NCI-H345 treated with DMSO at 0.1 percent for 48 hours (cell line): ENCODE results near the gene ARID3C.

Experiments
- DNase-seq: peaks from one replicate; lab custom pipeline; 2025; ENCODE audit not compliant: unreplicated experiment; lab: John Stamatoyannopoulos, UW

The ARID3C gene

DNA sequence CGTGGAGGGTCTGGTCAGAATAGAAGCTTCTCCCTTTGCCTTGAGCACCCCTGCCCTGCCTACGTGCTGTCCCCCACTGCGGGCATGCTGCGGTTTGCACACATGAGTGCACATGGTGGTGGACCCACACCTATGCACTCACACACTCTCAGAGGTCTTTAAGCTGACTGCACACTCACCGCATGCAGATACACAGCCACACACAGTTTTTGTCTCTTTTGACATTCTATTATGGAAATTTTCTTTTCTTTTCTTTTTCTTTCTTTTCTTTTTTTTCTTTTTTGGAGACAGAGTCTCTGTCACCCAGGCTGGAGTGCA, 584 bp upstream of the ARID3C start:
- no peak for DNase-seq

DNA sequence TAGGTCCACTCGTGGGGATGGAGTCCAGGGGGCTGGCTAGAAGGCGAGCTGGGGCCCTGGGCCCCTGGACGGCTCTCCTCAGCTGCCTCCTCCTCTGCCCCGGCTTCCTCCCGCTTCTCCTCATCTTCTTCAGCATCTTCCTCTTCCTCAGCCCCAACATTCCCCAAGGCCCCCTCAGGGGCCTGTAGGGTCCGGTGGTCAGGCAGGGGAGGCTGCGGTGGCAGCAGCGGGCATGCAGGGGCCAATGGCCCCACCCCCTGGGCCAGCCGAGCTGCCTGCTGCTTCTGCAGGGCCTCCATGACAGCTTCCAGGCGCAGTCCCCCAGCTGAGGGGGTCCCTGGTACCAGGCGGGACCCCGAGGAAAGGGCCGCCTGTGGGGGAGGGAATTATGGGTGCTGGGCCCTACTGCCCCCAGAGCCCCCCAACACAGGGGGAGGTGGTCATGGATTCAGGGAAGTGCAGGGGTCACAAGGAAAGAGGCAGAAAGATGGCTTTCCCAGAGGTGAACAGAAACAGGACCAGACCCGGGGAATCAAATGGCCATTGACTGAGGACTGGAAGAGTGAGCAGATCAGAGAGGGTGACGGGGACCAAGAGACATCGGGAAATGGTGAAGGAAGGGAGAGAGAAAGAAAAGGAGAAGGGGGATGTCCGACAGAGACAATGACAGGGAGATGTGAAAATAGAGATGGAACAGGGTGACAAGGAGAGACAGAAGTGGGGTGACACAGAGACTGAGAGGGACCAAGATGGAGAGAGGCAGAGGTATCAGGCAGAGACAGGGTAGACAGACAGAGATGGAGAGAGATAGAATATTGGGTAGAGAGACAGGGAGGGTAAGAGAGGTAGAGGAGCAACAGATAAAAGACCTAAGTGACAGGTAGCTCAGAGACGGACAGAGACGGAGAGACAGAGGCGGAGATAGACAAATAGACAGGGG, 880 bp downstream of the ARID3C start:
- no peak for DNase-seq

DNA sequence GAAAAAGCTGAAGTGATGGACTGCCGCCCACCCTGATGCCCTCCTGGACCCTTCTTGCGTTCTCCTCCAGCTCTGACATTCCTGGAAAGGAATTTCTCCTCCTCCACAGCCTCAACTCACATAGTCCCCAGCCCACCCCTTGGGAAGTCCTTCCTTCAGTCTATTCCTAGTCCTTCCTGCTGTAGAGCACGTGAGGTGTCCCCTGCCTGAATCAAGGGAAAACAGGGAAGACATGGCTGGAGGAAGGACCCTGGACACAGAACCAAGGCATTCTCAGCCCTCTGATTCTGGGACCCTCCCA, 3.7 kb downstream of the ARID3C start:
- no peak for DNase-seq

DNA sequence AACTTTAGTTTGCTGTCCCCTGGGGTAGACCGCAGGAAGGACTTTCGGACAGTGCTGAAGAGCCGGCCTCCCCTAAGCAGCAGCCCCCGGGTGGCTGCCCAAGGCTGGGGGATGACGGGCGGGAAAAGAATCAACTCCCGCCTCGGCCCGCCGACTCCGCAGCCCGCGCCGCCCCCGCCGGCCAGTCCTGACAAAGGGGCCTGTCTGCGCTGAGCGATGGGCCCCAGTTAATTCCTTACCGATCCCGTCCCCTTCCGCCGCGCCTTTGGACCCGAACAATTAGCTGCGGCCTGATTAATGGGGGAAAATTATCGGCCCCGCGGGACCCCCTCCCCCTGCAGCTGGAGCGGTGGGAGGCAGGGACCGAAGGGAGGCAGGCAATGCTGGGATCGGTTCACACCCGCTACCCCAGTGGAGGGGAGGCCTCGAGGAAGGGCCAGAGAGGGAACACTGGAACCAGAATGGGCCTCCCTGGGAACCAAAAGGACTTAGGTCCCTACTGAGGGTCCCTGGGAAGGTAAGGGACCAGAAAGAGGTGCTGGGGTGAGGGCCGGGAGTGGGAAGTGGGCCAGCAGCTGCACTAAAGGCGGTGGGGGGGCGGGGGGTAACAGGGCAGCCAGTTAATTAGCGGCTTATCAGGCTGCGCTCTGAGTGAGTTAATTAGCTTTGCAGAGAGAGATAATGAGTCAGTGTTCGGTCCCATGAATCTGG, 4.2 kb downstream of the ARID3C start:
- no peak for DNase-seq

DNA sequence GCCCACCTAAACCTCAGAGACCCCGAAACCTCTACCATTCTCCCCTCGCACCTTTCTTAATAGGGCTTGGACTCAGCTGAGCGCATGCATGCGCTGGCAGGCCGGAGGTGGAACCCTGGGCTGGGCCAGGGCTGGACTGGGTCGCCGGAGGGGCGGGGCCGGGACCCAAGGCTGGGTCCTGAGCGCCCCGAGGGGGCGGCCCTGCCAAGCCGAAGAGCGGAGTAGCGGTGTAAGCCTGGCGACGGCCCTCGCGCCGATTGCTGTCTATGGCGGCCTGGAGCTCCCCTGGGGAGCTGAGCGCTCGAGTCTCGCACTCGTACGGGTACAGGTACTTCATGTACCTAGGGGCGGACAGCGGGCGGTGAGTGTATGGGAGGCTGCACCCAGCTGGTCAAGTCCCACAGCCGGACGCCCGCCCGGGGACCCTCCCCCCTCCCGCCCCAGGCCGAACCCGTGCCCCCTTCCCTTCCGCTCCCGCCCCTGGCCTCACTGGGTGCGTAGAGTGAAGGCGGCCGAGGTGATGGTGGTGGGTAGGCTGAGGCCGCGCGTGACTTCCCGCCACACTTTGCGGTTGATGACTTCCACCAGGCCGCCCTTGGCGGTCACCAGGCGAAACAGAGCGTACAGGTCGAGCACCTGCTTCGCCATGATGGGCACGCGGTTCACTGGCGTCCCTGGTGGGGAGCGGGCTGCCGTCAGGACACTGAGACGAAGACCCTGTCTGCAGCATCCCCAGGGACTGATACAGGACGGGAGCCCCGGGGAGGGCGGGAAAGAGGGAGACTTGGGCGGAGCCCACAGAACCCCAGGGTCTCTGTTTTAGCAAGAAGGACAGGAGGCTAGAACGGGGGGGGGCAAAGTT, 5.3 kb downstream of the ARID3C start:
- no peak for DNase-seq

DNA sequence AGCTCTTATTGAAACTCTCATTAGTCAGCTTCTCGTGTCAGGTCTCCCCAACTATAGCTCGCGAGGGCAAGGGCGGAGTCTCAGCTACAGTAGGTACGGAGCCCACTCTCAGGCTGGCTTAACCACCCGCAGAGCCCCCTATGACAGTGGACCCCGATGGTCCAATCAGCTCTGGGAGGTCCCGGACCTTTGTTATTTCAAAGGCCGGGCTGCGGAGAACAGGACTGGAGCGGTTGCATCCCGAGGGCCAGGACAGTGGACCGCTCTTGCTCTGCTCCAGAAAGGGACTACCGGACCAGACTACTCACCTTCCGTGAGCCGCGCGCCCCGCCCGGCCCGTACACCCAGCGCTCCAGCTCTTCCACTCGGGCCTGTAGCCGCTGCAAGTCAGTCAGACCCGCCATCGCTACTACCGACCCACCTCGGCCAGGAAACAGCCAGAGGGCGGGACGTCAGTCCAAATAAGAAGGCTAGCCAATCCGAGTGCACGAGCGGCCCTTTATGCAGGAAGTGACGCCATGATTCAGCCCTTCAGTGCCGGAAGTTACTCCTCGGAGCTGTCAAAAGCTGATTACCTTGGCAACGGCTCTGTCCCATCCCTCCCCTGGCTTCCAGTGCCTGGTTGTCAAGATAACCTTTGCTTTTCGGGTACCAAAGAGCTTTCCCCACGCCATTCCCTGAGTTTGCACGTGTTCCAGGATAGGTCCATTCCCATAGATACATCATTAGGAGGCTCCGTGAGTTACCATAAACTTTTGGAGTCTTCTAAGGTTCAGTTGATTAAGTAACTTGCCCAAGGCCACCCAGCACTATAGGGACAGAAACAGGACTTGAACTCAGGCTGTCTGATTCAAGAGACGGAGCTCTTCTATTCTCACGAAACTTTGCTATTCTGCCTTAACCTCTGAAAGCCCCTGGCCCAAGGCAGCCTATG, 8.5 kb downstream of the ARID3C start, which contains the start of gene DCTN3:
DCTN3 (minus strand) TSS at position 435 of the 934 bp plus-strand sequence; CDS start at position 404, 31 bp downstream.
- DNase-seq, result peak; percentile 97

DNA sequence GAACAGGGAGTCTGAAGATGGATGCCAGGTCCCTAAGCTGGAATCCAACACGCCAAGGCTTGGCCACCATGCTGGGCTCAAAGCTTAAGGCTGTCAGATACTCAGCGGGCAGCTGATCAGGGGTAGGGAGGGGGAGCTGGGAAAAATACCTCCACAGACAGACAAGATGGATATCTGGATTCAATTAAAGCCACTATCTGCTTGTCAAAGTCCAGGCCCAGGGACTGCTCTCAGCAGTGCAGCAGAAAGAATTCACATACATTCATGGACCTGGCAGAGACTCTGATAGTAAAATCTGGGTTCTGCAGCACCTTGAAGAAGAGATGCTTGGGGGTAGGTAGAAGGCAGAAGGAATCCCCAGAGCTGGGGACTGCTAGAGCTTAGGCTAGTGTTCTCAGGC, 13.7 kb downstream of the ARID3C start:
- no peak for DNase-seq

DNA sequence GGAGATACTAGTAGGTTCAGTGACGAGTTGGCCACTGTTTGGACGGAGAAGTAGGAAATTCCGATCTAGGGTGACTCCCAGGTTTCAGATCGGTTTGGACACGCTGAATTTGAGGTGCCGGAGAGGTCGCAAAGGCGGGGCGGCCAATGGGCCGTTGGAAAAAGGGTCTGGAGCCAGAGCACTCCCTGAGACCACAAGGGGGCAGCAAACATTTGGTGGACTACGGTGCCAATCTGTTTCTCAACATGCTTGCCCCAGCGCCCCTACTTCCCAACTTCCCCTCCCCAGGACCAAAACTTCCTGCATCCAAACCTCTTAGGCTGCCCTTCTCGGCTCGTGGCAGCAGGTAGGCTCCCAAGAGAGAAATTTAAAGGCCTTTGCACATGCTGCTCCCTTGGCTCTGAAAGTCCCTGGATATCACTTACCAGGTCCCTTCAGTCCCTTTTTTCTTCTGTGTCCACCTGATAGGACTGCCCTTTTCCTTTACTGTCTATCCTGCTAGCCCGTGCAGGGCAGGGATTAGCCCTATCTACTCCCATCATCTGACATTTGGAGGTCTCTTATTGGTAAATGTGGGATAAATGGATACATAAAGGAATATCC, 16.0 kb downstream of the ARID3C start:
- DNase-seq, result peak; percentile 77

DNA sequence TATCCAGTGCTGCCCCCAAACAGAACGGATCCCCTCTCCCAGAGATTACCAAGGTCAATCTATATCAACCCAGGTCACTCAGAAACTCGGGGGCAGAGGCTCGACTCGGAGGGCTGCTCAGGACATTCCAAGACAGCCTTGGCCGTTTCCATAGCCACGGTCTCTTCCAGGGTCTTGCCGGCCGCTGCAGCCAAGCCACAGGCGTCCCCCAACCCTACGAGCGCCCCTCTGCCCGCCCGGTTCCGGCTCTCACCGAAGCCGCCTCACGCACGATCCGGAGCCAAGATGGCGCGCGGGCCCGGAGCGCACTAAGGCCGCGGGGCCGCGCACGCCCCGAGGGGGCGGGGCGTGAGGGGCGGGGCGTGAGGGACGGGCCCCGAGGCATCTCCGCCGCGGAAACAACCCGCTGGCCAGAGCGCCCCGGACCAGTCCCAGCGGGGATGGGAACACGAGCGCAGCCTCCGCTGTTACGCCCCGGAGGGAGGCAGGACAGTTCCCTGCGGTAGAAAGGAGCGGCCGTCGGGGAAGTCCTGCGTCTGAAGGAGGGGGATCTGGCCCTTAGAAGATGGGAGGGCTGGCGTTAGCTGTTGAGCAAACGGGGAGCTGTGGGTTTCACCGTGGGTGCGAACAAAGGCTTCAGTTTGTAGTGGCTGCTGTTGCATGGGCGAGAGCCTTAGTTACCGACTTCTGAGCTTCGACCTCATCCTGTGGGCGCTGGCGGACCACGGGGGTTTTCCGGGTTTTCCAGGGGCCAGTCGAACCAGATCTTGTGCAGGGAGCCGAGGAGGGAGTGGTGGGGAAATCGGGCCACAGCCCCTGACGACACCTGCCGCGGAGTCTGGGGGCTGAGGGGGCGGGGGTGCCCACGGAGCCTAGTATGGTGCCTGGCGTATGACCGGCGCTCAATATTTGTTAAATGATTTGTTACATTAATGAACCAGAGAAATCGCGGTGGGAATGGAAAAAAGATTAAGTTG, 16.8 kb downstream of the ARID3C start, which contains the start of gene RPP25L:
RPP25L (minus strand) TSS at position 287 of the 977 bp plus-strand sequence. CDS start 801 bp downstream, outside the sequence.
- DNase-seq, result peak; percentile 61

DNA sequence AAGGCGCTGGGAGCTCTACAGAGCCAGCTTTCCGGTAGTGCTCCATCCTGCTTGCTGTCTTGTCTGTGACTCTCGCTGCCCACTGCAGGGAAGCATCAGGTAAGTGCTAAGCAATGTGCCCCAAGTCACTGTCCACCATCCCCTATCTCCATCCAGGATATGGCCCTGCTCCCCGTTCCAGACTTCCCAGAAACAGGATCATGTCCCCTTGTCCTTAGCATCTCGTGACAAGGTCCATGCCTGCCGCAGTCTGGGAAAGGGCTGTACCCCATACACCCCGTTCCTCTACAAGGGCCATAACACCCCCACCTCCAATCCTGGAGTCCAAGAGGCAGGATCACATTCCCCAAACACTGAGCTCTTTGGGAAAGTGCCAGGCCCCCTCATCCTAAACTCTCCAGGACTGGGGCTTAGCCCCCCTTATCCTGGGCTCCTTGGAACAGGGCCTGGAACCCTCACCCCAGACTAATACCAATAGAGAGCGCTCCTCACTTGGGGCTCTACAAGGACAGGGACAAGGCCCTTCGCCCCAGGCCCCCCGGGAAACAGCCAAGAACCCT, 17.5 kb downstream of the ARID3C start:
- no peak for DNase-seq

DNA sequence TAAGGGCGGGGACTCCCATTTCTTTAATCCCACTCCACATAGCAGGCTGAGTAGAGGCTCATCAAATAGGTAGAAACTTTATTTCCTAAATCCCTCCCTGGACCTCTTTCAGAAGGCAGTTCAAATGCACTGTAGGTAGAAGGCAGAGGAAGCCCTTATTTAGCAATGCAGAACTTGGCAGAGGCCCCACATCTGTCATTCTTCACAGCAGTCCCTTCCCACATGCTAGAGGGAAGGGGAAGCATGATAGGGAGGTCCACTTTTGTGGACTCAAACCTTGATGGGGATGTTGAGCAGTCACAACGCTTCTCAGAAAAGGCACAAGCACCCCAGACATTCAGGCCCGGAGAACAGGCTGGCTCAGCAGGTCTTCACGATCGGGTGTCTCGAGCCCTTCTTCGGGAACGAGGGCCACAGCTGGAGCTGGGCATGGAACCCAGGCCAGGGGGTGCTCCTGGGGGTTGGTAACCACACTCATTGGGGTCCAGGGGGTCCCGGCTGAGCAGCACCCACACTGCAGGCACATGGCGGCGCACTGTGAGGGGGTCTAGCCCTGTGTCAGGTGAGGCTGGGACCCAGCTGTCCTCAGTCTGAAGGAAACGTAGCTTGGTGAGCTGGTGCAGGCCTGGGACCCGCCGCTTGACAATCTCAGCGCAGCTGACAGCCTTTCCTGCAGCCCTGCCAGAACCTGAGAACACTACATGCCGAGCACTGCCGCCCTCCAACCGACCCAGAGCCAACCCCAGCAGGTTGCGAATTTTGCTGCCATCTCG, 18.2 kb downstream of the ARID3C start:
- no peak for DNase-seq

DNA sequence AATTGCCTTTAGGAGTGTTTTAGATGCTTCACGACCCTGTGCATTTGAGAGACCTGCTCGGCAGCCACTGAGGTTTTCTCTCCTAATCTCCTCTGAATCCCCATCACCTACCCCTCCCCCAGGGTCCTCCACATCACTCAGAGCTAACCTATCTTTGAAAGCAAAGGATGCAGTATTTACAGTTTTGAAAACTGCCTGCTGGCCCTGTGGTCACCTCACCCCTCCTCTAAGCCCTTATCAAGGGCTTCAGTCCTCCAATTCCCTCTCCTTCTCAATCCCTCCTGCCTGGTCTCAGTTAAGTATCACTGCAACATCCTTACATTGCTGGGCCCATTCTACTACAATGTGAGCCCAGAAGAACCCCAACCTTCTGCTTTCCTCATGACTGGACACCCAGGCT, 21.5 kb downstream of the ARID3C start:
- no peak for DNase-seq

DNA sequence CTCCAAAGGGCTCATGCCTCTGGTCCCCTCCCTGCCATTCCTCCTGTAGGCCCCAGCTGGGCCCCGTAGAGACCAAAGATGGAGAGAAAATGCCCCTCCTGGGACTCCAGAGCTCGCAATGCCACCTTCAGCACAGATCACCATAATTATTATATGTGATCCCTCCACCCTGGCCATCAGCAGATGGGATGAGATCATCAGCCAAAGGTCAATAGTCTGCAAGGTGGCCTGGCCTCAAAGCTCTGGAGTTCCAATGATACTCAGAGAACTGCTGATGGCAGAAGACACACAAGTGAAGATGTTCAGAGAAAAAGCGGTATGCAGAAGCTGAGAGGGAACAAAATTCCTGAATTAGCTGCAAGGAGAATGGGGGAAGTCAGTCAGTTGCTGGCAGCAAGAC, 22.0 kb downstream of the ARID3C start:
- no peak for DNase-seq

DNA sequence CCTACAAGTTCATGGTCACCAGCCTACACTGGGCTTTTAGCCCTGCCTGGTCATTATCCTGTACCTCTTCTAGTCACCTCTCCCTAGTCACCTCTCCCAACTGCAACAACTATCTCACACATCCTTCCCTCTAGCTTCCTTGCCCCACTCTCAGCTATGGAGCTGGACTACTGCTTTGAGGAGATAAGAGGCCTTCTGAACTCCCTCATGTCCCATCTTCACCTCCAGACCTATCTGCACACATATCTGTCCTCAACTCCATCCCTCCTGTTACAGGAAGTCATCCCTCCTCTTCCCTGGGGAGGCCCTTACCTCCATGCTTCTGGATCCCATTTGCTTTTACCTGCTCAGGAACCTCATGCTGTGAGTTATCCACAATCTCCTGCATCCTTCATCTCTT, 22.7 kb downstream of the ARID3C start:
- DNase-seq, result no peak

DNA sequence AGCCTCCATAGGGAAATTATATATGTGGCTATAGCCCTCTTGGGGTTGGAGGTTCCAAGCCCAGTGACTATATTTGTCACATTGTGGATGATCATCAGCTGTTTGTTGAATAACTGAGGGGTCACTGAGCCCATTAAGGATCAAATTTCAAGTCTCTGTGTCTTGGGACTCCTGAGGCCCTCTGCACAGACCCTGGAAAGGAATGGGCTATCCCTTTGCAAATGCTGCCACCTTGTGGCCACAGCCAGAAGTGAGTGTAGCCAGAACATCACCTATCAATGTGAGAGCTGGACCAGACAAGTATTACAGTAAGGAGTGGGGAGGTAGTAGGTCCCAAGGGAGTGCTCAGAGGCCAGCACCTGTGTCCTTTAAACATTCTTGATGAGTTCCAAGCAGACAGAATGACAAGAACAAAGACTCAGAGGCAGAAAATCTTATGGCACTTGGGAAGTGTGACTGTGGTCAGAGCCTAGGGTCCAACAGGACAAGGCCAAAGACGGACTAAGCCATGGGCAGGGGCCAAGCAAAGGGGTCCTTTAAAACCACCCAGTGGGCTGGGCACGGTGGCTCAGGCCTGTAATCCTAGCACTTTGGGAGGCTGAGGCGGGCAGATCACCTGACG, 25.1 kb downstream of the ARID3C start:
- peak; percentile 45 for DNase-seq

DNA sequence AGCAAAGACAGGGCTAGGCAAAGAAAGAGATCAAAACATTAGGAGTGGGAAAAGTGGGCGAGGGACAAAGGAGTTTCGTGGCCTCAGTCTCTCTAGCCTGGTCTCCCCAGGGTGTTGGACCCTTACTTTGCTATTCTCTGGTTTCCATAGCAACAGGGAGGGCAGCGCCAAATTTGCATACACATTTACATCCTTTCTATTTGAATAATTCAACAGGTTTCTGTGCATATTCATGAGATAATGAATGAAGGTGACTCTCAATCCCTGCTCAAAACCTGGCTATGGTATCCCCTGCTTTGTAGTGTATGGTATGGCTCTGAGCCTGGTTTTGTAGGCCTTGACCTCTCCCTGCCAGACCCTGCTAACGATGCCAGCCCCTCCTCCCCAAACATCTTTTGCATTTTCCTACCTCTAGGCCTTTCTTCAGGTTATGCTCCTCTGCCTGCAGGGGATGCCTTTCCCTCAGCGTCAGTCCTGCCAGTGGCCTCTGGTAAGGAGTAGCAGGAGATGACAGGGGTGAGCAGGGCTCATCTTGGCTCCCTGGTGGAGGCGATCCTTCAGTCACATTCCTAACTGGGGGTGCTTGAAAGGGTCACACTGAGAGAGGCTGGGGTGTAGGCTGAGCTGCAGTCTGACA, 26.8 kb downstream of the ARID3C start:
- no peak for DNase-seq

DNA sequence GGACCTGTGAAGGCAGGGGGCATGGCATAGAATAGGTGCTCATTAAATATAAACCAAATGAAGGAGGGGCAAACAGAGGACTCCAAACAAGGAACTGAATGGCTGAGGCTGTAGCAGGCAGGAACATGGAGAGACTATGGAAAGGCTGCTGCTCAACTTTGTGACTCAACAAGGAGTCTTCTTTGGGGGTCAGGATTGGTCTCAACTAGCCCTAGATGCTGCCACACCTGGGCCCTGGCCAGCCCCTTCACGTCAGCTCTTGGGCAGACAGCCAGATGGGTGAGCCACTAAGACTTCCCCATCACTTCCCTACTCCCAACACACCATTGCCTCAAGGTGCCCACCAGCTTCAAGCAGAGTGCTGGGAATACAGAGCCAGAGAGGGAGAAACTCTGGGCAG, 28.0 kb downstream of the ARID3C start:
- DNase-seq, result no peak
